HEK293 (cell line): ENCODE results near the gene RANBP1.
A peak's percentile ranks its signal among the peaks of the same experiment; 100 is the strongest.

ENCODE experiments used
- GLI4 ChIP-seq: fragments of 450-650 bp; formaldehyde crosslinking; IDR thresholded peaks from 2 replicates; pipeline ENCODE4 v1.5.1; 2016; ENCODE audit warnings: missing biosample characterization, missing genetic modification characterization
- HOXC10 ChIP-seq: sonication (generic); formaldehyde crosslinking; IDR thresholded peaks from 2 replicates; pipeline ENCODE4 v1.8.1; 2023; ENCODE audit warnings: mild to moderate bottlenecking, missing genetic modification reagents
- KLF1 ChIP-seq: fragments of 450-650 bp; formaldehyde crosslinking; IDR thresholded peaks from 2 replicates; pipeline ENCODE4 v1.5.1; 2016; ENCODE audit warnings: missing biosample characterization, missing genetic modification characterization
- KLF10 ChIP-seq: fragments of 450-650 bp; IDR thresholded peaks from 2 replicates; pipeline ENCODE4 v1.5.1; 2018; ENCODE audit warnings: missing biosample characterization, mild to moderate bottlenecking, missing genetic modification characterization
- SCRT2 ChIP-seq: fragments of 450-650 bp; formaldehyde crosslinking; IDR thresholded peaks from 2 replicates; pipeline ENCODE4 v1.5.1; 2016; ENCODE audit warnings: missing biosample characterization, missing genetic modification characterization
- TSHZ1 ChIP-seq: fragments of 450-650 bp; formaldehyde crosslinking; IDR thresholded peaks from 2 replicates; pipeline ENCODE4 v1.5.1; 2016; ENCODE audit warnings: missing biosample characterization, missing genetic modification characterization, borderline replicate concordance
- YY1 ChIP-seq: fragments of 450-650 bp; formaldehyde crosslinking; IDR thresholded peaks from 2 replicates; pipeline ENCODE4 v1.5.1; 2018; ENCODE audit warnings: missing biosample characterization, missing genetic modification characterization
- YY2 ChIP-seq: fragments of 450-650 bp; formaldehyde crosslinking; IDR thresholded peaks from 2 replicates; pipeline ENCODE4 v1.5.1; 2016; ENCODE audit warnings: missing biosample characterization, missing genetic modification characterization
- ZBTB11 ChIP-seq: fragments of 450-650 bp; formaldehyde crosslinking; conservative IDR thresholded peaks from 2 replicates; pipeline ENCODE4 v1.5.1; 2016; ENCODE audit warnings: low read depth, missing biosample characterization, missing genetic modification characterization
- ZBTB20 ChIP-seq: fragments of 450-650 bp; formaldehyde crosslinking; IDR thresholded peaks from 2 replicates; pipeline ENCODE4 v1.5.1; 2016; ENCODE audit warnings: missing biosample characterization, missing genetic modification characterization
- ZIC2 ChIP-seq: fragments of 450-650 bp; formaldehyde crosslinking; IDR thresholded peaks from 2 replicates; pipeline ENCODE4 v1.5.1; 2016; ENCODE audit warnings: missing biosample characterization, missing genetic modification characterization
- ZNF112 ChIP-seq: fragments of 450-650 bp; formaldehyde crosslinking; IDR thresholded peaks from 2 replicates; pipeline ENCODE4 v1.5.0; 2017; ENCODE audit warnings: missing biosample characterization, missing genetic modification characterization
- ZNF114 ChIP-seq: fragments of 450-650 bp; formaldehyde crosslinking; IDR thresholded peaks from 2 replicates; pipeline ENCODE4 v1.5.0; 2017; ENCODE audit warnings: missing biosample characterization, missing genetic modification characterization
- ZNF202 ChIP-seq: fragments of 450-650 bp; formaldehyde crosslinking; IDR thresholded peaks from 2 replicates; pipeline ENCODE4 v1.5.1; 2016; ENCODE audit warnings: missing biosample characterization, missing genetic modification characterization, borderline replicate concordance
- ZNF221 ChIP-seq: fragments of 450-650 bp; formaldehyde crosslinking; IDR thresholded peaks from 2 replicates; pipeline ENCODE4 v1.5.1; 2017; ENCODE audit warnings: missing biosample characterization, missing genetic modification characterization, borderline replicate concordance
- ZNF24 ChIP-seq: fragments of 450-650 bp; formaldehyde crosslinking; IDR thresholded peaks from 2 replicates; pipeline ENCODE4 v1.5.1; 2016; ENCODE audit warnings: missing biosample characterization, missing genetic modification characterization
- ZNF292 ChIP-seq: fragments of 450-650 bp; formaldehyde crosslinking; IDR thresholded peaks from 2 replicates; pipeline ENCODE4 v1.5.1; 2016; ENCODE audit warnings: low read depth, missing biosample characterization, missing genetic modification characterization, borderline replicate concordance
- ZNF324 ChIP-seq: fragments of 450-650 bp; formaldehyde crosslinking; IDR thresholded peaks from 2 replicates; pipeline ENCODE4 v1.5.1; 2016; ENCODE audit warnings: missing biosample characterization, missing genetic modification characterization
- ZNF350 ChIP-seq: fragments of 450-650 bp; formaldehyde crosslinking; IDR thresholded peaks from 2 replicates; pipeline ENCODE4 v1.5.0; 2017; ENCODE audit warnings: missing biosample characterization, mild to moderate bottlenecking, missing genetic modification characterization
- ZNF423 ChIP-seq: fragments of 450-650 bp; formaldehyde crosslinking; IDR thresholded peaks from 2 replicates; pipeline ENCODE4 v1.5.1; 2016; ENCODE audit warnings: missing biosample characterization, missing genetic modification characterization
- ZNF561 ChIP-seq: fragments of 450-650 bp; IDR thresholded peaks from 2 replicates; pipeline ENCODE4 v1.5.1; 2018; ENCODE audit warnings: missing biosample characterization, missing genetic modification characterization, borderline replicate concordance
- ZNF580 ChIP-seq: fragments of 450-650 bp; formaldehyde crosslinking; IDR thresholded peaks from 2 replicates; pipeline ENCODE4 v1.5.1; 2016; ENCODE audit warnings: missing biosample characterization, missing genetic modification characterization
- ZNF621 ChIP-seq: fragments of 450-650 bp; formaldehyde crosslinking; IDR thresholded peaks from 2 replicates; pipeline ENCODE4 v1.5.1; 2017; ENCODE audit warnings: missing biosample characterization, missing genetic modification characterization
- ZNF747 ChIP-seq: fragments of 450-650 bp; formaldehyde crosslinking; IDR thresholded peaks from 2 replicates; pipeline ENCODE4 v1.5.1; 2016; ENCODE audit warnings: missing biosample characterization, missing genetic modification characterization
- ZSCAN30 ChIP-seq: fragments of 450-650 bp; IDR thresholded peaks from 2 replicates; pipeline ENCODE4 v1.5.1; 2018; ENCODE audit warnings: missing biosample characterization, mild to moderate bottlenecking, missing genetic modification characterization, moderate library complexity
- TF ChIP-seq, protein P1 (sequence below): fragments of 450-650 bp; formaldehyde crosslinking; IDR thresholded peaks from 2 replicates; pipeline ENCODE4 v1.5.1; 2016; ENCODE audit warnings: missing biosample characterization, missing genetic modification characterization
- TF ChIP-seq, protein P2 (sequence below): fragments of 450-650 bp; IDR thresholded peaks from 2 replicates; pipeline ENCODE4 v1.5.1; 2018; ENCODE audit warnings: missing biosample characterization, mild to moderate bottlenecking, missing genetic modification characterization
- TF ChIP-seq, protein P3 (sequence below): fragments of 450-650 bp; formaldehyde crosslinking; IDR thresholded peaks from 2 replicates; pipeline ENCODE4; 2016; ENCODE audit warnings: missing biosample characterization, missing genetic modification characterization

RANBP1 gene

GRCh38 chr22:20128902-20129746, 13.2 kb downstream of the RANBP1 start (continued):
- no peak for TF ChIP-seq TSHZ1 (tag by site-specific recombination)
- TF ChIP-seq ZNF580 = no peak
- TF ChIP-seq ZNF114 (tag by site-specific recombination) = no peak
- no peak for TF ChIP-seq ZNF202 (tag by site-specific recombination)
- no peak for TF ChIP-seq ZNF112 (tag by site-specific recombination)
- no peak for TF ChIP-seq ZNF423 (tag by site-specific recombination)
- TF ChIP-seq, protein P1, sequence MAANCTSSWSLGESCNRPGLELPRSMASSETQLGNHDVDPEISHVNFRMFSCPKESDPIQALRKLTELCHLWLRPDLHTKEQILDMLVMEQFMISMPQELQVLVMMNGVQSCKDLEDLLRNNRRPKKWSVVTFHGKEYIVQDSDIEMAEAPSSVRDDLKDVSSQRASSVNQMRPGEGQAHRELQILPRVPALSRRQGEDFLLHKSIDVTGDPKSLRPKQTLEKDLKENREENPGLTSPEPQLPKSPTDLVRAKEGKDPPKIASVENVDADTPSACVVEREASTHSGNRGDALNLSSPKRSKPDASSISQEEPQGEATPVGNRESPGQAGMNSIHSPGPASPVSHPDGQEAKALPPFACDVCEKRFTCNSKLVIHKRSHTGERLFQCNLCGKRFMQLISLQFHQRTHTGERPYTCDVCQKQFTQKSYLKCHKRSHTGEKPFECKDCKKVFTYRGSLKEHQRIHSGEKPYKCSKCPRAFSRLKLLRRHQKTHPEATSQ = no peak
- TF ChIP-seq YY2 (tag by site-specific recombination) = no peak; the same call in 1 of the 2 replicates
- TF ChIP-seq, protein P2, sequence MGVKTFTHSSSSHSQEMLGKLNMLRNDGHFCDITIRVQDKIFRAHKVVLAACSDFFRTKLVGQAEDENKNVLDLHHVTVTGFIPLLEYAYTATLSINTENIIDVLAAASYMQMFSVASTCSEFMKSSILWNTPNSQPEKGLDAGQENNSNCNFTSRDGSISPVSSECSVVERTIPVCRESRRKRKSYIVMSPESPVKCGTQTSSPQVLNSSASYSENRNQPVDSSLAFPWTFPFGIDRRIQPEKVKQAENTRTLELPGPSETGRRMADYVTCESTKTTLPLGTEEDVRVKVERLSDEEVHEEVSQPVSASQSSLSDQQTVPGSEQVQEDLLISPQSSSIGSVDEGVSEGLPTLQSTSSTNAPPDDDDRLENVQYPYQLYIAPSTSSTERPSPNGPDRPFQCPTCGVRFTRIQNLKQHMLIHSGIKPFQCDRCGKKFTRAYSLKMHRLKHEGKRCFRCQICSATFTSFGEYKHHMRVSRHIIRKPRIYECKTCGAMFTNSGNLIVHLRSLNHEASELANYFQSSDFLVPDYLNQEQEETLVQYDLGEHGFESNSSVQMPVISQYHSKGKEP = peak; percentile 99
- no peak for TF ChIP-seq ZNF621 (tag by site-specific recombination)
- no peak for TF ChIP-seq ZNF324 (tag by site-specific recombination)
- no peak for TF ChIP-seq ZNF561 (tag by site-specific recombination)
- no peak for TF ChIP-seq ZNF747 (tag by site-specific recombination)
- TF ChIP-seq KLF10 = no peak
- TF ChIP-seq ZNF24 (tag by site-specific recombination) = no peak
- TF ChIP-seq ZIC2 (tag by site-specific recombination) = peak; percentile 48; the same call in 1 of the 2 replicates
- no peak for TF ChIP-seq ZNF292
- TF ChIP-seq YY1 (tag by site-specific recombination) = no peak
- TF ChIP-seq SCRT2 (tag by site-specific recombination) = peak; percentile 78
- TF ChIP-seq, protein P3, sequence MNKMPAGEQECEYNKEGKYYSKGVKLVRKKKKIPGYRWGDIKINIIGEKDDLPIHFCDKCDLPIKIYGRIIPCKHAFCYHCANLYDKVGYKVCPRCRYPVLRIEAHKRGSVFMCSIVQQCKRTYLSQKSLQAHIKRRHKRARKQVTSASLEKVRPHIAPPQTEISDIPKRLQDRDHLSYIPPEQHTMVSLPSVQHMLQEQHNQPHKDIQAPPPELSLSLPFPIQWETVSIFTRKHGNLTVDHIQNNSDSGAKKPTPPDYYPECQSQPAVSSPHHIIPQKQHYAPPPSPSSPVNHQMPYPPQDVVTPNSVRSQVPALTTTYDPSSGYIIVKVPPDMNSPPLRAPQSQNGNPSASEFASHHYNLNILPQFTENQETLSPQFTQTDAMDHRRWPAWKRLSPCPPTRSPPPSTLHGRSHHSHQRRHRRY (tag by site-specific recombination) = no peak
- TF ChIP-seq GLI4 (tag by site-specific recombination) = no peak
- no peak for TF ChIP-seq KLF1
- no peak for TF ChIP-seq ZNF221 (tag by site-specific recombination)
- TF ChIP-seq ZBTB11 = no peak
- no peak for TF ChIP-seq HOXC10
- no peak for TF ChIP-seq ZSCAN30 (tag by site-specific recombination)
- peak; percentile 59 for TF ChIP-seq ZBTB20
- no peak for TF ChIP-seq ZNF350 (tag by site-specific recombination)
